Measurements from ENCODE around the gene ARTN. TPM values are rescaled to one million over a fixed set of nuclear protein-coding genes. Genes with fewer than 3 reads are reported as not detected.

ARTN gene
- 1 to 10 TPM; 1.9 to 3.0 TPM for total RNA-seq

DNA sequence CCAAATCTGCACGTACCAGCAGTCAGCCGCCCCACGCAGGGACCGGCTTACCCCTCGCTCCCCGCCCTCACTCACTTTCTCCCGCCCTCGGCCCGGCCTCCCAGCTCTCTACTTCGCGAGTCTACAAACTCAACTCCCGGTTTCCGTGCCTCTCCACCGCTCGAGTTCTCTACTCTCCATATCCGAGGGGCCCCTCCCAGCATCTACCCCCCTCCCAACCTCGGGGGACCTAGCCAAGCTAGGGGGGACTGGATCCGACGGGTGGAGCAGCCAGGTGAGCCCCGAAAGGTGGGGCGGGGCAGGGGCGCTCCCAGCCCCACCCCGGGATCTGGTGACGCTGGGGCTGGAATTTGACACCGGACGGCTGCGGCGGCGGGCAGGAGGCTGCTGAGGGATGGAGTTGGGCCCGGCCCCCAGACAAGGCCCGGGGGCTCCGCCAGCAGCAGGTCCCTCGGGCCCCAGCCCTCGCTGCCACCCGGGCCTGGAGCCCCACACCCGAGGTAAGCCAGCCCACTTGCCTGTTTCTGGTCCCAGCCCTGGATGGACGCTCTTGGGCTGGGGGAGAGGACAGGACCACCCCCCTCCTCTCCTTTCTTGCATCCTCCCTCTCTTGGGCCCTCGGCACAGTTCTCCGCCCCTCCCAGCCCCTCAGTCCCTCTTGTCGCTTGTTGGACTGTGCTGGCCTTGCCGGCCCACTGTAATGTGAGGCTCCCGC lies at the start of gene ARTN:
Gene ARTN (plus strand): TSS at position 416 of the 715 bp plus-strand sequence. CDS start 1,856 bp downstream, outside the sequence.
- DNase-seq (peak in 1 of 2 donors; percentile 30), ATAC-seq (replicated peaks in 1 of 2) (no peak)
- no peak within 1 kb of the TSS for H3K27ac Mint-ChIP-seq
- H3K4me3 Mint-ChIP-seq: peak within 1 kb of the TSS; percentile 28 to 72
- no peaks in the 10 kb centered on the region for H3K36me3 Mint-ChIP-seq (ENCODE audit: insufficient read depth in 2 of 2)
- no peaks in the 10 kb centered on the region for H3K9me3 Mint-ChIP-seq
- H3K4me1 Mint-ChIP-seq (ENCODE audit: low read depth): peaks cover 24% of the 10 kb centered on the region
- H3K27me3 Mint-ChIP-seq (ENCODE audit: low read depth): peaks cover 29% of the 10 kb centered on the region

GRCh38 chr1:43885279-43885801 lies 48.3 kb upstream of the ARTN start:
- ATAC-seq (replicated peaks in 1 of 2): no peak
- H3K4me3 Mint-ChIP-seq: no peak overlapping the region
- no peaks in the 10 kb centered on the region for H3K9me3 Mint-ChIP-seq
- H3K4me1 Mint-ChIP-seq (ENCODE audit: low read depth): no peaks in the 10 kb centered on the region
- no peak for DNase-seq
- H3K27ac Mint-ChIP-seq: no peak overlapping the region
- H3K36me3 Mint-ChIP-seq (ENCODE audit: insufficient read depth in 2 of 2): no peaks in the 10 kb centered on the region
- H3K27me3 Mint-ChIP-seq (ENCODE audit: low read depth): no peaks in the 10 kb centered on the region

- Mint-ChIP-seq H3K4me3 (no peak overlapping the region), H3K27me3 (ENCODE audit: low read depth) (no peaks in the 10 kb centered on the region), H3K36me3 (ENCODE audit: insufficient read depth in 2 of 2) (no peaks in the 10 kb centered on the region), H3K27ac (no peak overlapping the region), H3K9me3 (no peaks in the 10 kb centered on the region), H3K4me1 (ENCODE audit: low read depth) (no peaks in the 10 kb centered on the region)
- no peak for ATAC-seq (replicated peaks in 1 of 2)
- DNase-seq: no peak
Observed at GRCh38 chr1:43887748-43888147, 45.9 kb upstream of the ARTN start.

DNA sequence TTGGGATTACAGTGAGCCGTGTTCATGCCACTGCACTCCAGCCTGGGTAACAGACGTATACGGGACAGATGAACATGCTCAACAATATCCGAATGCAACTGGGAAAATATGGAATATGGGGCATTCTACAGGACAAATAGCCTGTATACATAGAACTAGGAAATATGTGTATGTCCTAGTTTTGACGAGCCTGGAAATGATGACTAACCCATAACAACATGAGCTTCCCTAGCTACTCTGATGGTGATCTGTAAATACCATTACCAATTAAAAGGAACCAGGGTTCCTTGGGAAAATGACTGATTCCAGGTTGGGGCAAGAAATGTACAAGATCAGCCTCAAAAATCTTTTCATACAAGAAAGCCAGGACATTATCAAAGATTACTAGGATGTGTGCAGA lies 42.8 kb upstream of the ARTN start:
- ATAC-seq (replicated peaks in 1 of 2) (no peak), DNase-seq (no peak)
- Mint-ChIP-seq H3K27ac (no peak overlapping the region), H3K9me3 (no peaks in the 10 kb centered on the region), H3K4me3 (no peak overlapping the region), H3K27me3 (ENCODE audit: low read depth) (no peaks in the 10 kb centered on the region), H3K36me3 (ENCODE audit: insufficient read depth in 2 of 2) (no peaks in the 10 kb centered on the region), H3K4me1 (ENCODE audit: low read depth) (no peaks in the 10 kb centered on the region)

GRCh38 chr1:43893006-43893405 lies 40.6 kb upstream of the ARTN start:
- Mint-ChIP-seq H3K4me1 (ENCODE audit: low read depth) (no peaks in the 10 kb centered on the region), H3K27me3 (ENCODE audit: low read depth) (no peaks in the 10 kb centered on the region), H3K27ac (no peak overlapping the region), H3K4me3 (no peak overlapping the region), H3K9me3 (no peaks in the 10 kb centered on the region), H3K36me3 (ENCODE audit: insufficient read depth in 2 of 2) (peaks cover 0 to 3% of the 10 kb centered on the region in 2 donors)
- ATAC-seq (replicated peaks in 1 of 2) (no peak), DNase-seq (no peak)

- H3K27me3 Mint-ChIP-seq (ENCODE audit: low read depth): no peaks in the 10 kb centered on the region
- H3K9me3 Mint-ChIP-seq: no peaks in the 10 kb centered on the region
- H3K4me1 Mint-ChIP-seq (ENCODE audit: low read depth): no peaks in the 10 kb centered on the region
- ATAC-seq (replicated peaks in 1 of 2): no peak
- H3K36me3 Mint-ChIP-seq (ENCODE audit: insufficient read depth in 2 of 2): peaks cover 0 to 3% of the 10 kb centered on the region in 2 donors
- H3K27ac Mint-ChIP-seq: no peak overlapping the region
- no peak for DNase-seq
- no peak overlapping the region for H3K4me3 Mint-ChIP-seq
Observed at GRCh38 chr1:43898981-43899380, 34.6 kb upstream of the ARTN start.

DNA sequence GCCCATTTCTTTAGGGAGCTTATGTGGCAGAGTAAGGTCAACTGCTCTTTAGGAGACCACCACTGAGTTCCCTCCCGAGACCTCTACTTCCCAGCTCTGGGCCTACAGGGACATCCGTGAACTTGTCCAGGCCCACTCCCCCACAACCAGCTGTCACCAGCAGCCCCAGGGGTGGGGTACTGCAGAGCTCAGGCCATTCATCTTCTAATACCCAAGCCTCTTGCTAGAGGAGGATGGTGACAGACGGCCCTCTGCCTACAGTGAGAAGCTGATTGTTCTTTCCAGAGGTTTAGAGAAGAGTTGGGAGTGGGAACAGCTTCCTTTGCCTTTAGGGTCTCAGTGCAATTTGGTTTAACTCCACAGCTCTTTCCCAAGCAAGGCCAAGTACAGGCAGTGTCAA lies 33.2 kb upstream of the ARTN start:
- ATAC-seq (replicated peaks in 1 of 2) (no peak), DNase-seq (no peak)
- H3K27ac Mint-ChIP-seq: no peak overlapping the region
- no peak overlapping the region for H3K4me3 Mint-ChIP-seq
- H3K9me3 Mint-ChIP-seq: no peaks in the 10 kb centered on the region
- H3K27me3 Mint-ChIP-seq (ENCODE audit: low read depth): no peaks in the 10 kb centered on the region
- peaks cover 0 to 3% of the 10 kb centered on the region in 2 donors for H3K36me3 Mint-ChIP-seq (ENCODE audit: insufficient read depth in 2 of 2)
- H3K4me1 Mint-ChIP-seq (ENCODE audit: low read depth): no peaks in the 10 kb centered on the region

- no peak for DNase-seq
- no peaks in the 10 kb centered on the region for H3K27me3 Mint-ChIP-seq (ENCODE audit: low read depth)
- H3K4me1 Mint-ChIP-seq (ENCODE audit: low read depth): no peaks in the 10 kb centered on the region
- no peak overlapping the region for H3K4me3 Mint-ChIP-seq
- ATAC-seq (replicated peaks in 1 of 2): no peak
- H3K36me3 Mint-ChIP-seq (ENCODE audit: insufficient read depth in 2 of 2): peaks cover 0 to 3% of the 10 kb centered on the region in 2 donors
- no peaks in the 10 kb centered on the region for H3K9me3 Mint-ChIP-seq
- H3K27ac Mint-ChIP-seq: no peak overlapping the region
Observed at GRCh38 chr1:43901196-43901961, 32.2 kb upstream of the ARTN start.

GRCh38 chr1:43902058-43902831 lies 31.4 kb upstream of the ARTN start:
- Mint-ChIP-seq H3K36me3 (ENCODE audit: insufficient read depth in 2 of 2) (peaks cover 0 to 2% of the 10 kb centered on the region in 2 donors), H3K27ac (no peak overlapping the region), H3K4me1 (ENCODE audit: low read depth) (no peaks in the 10 kb centered on the region), H3K9me3 (no peaks in the 10 kb centered on the region), H3K27me3 (ENCODE audit: low read depth) (no peaks in the 10 kb centered on the region), H3K4me3 (no peak overlapping the region)
- ATAC-seq (replicated peaks in 1 of 2) (peak in 1 of 2 donors; percentile 9), DNase-seq (no peak)

DNA sequence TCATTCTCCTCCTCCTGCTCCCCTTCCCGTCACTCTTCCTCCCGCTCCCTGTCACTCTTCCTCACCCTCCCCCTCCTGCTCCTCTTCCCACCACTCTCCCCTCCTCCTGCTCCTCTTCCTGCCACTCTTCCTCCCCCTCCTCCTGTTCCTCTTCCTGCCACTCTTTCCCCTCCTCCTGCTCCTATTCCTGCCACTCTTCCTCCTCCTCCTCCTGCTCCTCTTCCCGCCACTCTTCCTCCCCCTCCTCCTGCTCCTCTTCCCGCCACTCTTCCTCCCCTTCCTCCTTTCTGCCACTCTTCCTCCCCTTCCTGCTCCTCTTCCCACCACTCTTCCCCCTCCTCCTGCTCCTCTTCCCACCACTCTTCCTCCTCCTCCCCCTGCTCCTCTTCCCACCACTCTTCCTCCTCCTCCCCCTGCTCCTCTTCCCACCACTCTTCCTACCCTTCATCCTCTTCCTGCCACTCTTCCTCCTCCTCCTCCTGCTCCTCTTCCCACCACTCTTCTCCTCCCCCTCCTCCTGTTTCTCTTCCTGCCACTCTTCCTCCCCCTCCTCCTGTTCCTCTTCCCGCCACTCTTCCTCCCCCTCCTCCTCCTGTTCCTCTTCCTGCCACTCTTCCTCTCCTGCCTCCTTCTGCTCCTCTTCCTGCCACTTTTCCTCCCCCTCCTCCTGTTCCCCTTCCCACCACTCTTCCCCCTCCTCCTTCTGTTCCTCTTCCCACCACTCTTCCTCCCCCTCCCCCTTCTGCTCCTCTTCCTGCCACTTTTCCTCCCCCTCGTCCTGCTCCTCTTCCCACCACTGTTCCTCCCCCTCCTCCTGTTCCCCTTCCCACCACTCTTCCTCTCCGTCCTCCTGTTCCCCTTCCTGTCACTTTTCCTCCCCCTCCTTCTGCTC lies 28.7 kb upstream of the ARTN start:
- Mint-ChIP-seq H3K36me3 (ENCODE audit: insufficient read depth in 2 of 2) (no peaks in the 10 kb centered on the region), H3K4me1 (ENCODE audit: low read depth) (no peaks in the 10 kb centered on the region), H3K4me3 (no peak overlapping the region), H3K9me3 (no peaks in the 10 kb centered on the region), H3K27me3 (ENCODE audit: low read depth) (no peaks in the 10 kb centered on the region), H3K27ac (no peak overlapping the region)
- no peak for DNase-seq
- no peak for ATAC-seq (replicated peaks in 1 of 2)

GRCh38 chr1:43908226-43908625 lies 25.4 kb upstream of the ARTN start:
- Mint-ChIP-seq H3K9me3 (no peaks in the 10 kb centered on the region), H3K4me1 (ENCODE audit: low read depth) (no peaks in the 10 kb centered on the region), H3K27me3 (ENCODE audit: low read depth) (no peaks in the 10 kb centered on the region), H3K4me3 (no peak overlapping the region), H3K36me3 (ENCODE audit: insufficient read depth in 2 of 2) (no peaks in the 10 kb centered on the region), H3K27ac (no peak overlapping the region)
- no peak for DNase-seq
- no peak for ATAC-seq (replicated peaks in 1 of 2)

GRCh38 chr1:43908858-43909257 lies 24.7 kb upstream of the ARTN start:
- DNase-seq: no peak
- Mint-ChIP-seq H3K9me3 (no peaks in the 10 kb centered on the region), H3K27me3 (ENCODE audit: low read depth) (no peaks in the 10 kb centered on the region), H3K36me3 (ENCODE audit: insufficient read depth in 2 of 2) (no peaks in the 10 kb centered on the region), H3K4me3 (no peak overlapping the region), H3K4me1 (ENCODE audit: low read depth) (no peaks in the 10 kb centered on the region), H3K27ac (no peak overlapping the region)
- ATAC-seq (replicated peaks in 1 of 2): no peak
